Urothelium cell line (cell line): Measurements from ENCODE around the gene CYP2E1.
A peak's percentile ranks its signal among the peaks of the same experiment; 100 is the strongest.
"Not testable (repeated sequence)": the region's sequence is repeated elsewhere in the genome, so short reads cannot be mapped to it uniquely, and the experiment has no call there.

Experiments used
- DNase-seq: peaks from one replicate; pipeline ENCODE4 v3.0.0; 2011; ENCODE audit warnings: low spot score, mixed read lengths
- FAIRE-seq: peaks from 2 replicates; lab custom pipeline; 2011; peaks lifted over from hg19 to GRCh38; lab: Jason Lieb, UNC

The CYP2E1 gene

DNA sequence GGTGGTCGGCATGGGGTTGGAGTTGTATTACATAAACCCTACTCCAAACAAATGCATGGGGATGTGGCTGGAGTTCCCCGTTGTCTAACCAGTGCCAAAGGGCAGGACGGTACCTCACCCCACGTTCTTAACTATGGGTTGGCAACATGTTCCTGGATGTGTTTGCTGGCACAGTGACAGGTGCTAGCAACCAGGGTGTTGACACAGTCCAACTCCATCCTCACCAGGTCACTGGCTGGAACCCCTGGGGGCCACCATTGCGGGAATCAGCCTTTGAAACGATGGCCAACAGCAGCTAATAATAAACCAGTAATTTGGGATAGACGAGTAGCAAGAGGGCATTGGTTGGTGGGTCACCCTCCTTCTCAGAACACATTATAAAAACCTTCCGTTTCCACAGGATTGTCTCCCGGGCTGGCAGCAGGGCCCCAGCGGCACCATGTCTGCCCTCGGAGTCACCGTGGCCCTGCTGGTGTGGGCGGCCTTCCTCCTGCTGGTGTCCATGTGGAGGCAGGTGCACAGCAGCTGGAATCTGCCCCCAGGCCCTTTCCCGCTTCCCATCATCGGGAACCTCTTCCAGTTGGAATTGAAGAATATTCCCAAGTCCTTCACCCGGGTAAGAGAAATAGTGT, at the start of gene CYP2E1:
Gene CYP2E1 (plus strand): TSS at position 407 of the 632 bp plus-strand sequence. CDS start 33 bp downstream, at position 440.
- DNase-seq (no peak), FAIRE-seq (no peak)

DNA sequence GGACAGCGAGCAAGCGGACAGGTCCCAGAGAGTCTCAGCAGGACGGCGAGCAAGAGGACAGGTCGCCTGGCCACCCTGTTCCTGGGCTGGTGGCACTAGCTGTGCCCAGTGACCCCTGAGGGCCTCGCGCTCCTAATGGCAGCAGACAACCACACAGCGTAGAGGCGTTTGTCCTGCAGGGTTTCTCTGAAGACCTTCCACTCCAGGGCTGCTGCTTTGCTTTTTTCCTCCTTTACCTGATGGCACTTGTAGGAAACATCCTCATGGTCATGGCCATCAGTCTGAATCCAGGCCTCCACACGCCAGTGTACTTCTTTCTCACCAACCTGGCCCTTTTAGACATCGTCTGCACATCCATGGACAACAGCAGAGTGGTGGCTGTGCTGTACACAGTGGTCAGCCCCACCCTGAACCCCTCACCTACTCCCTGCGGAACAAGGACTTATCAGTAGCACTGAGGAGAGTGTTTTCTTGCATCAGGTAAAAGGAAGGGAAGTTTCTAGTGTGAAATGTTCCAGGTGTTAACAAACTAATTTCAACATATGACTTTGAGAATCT, 46.0 kb upstream of the CYP2E1 start:
- no peak for FAIRE-seq
- no peak for DNase-seq

DNA sequence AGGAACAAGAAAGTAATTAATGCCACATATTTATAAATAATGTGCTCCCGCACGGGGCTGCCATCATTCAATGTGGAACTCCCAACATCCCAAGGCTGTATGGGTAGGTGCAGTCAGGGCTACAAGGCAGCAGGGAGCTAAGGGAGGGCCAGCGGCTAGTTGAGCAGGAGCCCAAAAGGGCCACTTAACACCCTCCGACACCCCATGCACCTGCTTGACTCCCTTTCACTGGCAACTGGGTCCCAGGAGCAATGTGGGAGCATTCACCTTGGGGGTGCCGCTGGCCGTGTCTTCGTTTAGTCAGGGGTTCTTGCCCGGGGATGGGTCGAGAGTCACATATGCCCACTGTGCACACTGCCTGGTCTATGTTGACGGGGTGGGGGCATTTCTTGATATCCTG, 45.5 kb upstream of the CYP2E1 start:
- DNase-seq = no peak
- FAIRE-seq = no peak

DNA sequence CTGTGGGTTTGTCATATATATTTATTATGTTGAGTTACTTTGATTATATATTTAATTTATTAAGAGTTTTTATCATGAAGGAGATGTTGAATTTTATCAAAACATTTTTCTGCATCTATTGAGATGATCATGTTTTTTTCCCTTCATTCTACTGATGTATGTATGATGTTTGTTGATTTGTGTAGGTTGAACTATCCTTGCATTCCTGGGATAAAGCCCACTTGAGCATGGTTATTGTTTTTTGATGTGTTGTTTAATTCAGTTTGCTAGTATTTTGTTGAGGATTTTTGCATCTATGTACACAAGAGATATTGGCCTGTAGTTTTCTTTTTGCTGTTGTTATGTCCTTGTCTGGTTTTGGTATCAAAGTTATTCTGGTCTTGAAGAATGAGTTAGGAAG, 42.3 kb upstream of the CYP2E1 start:
- no peak for FAIRE-seq

DNA sequence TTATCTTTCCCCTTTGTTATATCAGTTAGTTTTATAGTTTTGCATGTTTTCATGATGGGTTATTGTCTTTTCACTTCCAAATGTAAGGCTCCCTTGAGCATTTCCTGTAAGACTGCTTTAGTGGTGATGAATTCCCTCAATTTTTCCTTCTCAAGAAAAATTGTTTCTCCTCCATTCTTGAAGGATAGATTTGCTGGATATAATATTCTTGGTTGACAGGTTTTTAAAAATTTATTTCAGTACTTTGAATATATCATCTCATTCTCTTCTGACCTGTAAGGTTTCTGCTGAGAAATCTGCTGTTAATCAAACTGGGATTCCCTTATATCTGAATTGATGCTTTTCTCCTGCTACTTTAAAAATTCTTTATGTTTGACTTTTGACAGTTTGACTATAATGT, 40.1 kb upstream of the CYP2E1 start:
- FAIRE-seq (no peak), DNase-seq (no peak)

More for the DNA sequence above, 42.3 kb upstream of the CYP2E1 start:
- DNase-seq = no peak

DNA sequence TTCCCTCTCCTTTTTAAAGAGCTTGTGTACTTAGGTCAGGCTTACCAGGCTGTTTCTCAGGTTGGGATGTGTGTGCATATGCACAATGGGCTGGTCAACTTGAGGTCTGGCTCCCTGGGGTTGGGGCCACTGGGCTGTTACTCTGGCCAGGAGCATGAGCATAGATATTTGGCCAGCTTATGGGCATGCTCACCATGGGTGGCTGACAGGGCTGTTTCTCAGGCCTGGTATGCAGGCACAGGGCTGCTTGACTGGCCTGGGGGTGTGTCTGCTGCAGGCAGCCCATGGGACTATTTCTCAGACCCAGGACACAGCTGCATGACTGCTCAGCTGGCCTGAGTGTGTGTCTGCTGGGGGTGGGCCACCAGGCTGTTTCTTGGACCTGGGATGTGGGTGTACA, 38.8 kb upstream of the CYP2E1 start:
- FAIRE-seq (no peak), DNase-seq (no peak)

DNA sequence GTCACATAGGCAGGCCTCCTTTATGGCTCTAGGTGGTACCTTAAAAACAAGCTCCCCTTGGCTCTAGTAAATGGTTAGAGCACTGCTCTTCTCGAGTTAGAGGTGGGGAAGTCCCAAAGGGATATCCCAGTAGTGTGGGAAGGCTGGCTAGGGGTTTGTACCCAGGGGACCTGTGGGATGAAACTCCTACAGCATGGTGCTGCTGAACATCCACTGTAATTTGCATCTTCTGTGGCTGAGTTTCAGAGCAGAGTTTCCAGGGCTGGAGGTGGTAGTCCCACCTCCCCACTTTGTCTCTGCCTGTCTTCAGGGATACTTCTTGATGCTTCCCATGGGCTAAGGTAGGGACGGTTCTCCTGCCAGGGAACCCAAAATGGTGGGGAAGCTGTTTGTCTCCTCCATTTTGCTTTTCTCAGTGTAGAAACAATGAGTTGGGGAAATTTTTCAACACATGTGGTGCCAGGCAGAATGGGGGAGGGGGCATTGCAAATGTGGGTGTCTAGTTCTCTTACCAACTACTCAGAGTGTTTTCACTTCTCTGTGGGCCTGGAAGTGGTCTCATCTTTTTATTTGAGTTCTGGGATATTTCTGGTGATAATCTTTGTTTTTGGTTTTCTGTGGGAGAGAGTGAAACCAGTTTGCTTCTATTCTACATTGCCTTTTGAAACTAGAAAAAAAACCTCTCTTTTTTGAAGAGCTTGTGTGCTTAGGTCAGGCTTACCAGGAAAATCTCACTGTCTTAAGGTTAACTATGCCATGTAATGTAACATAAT, 37.2 kb upstream of the CYP2E1 start:
- no peak for FAIRE-seq
- no peak for DNase-seq

DNA sequence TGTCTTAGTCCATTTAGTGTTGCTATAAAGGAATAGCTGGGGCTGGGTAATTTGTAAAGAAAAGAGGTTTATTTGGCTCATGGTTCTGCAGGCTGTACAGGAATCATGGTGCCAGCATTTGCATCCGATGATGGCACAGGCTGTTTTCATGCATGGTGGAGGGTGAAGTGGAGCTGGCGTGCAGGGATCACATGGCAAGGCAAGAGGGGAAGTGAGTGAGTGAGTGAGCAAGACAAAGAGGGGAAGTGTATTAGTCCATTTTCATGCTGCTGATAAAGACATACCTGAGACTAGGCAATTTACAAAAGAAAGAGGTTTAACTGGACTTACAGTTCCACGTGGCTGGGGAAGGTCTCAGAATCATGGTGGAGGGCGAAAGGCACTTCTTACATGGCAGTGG, 33.6 kb upstream of the CYP2E1 start:
- DNase-seq, FAIRE-seq: not testable (repeated sequence)

DNA sequence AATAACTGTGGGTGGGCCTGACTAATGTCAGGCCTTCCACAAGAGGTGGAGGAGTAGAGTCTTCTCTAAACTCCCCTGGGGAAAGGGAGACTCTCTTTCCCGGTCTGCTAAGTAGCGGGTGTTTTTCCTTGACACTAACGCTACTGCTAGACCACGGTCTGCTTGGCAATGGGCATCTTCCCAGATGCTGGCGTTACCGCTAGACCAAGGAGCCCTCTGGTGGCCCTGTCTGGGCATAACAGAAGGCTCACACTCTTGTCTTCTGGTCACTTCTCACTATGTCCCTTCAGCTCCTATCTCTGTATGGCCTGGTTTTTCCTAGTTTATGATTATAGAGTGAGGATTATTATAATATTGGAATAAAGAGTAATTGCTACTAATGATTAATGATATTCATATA, 29.8 kb upstream of the CYP2E1 start:
- DNase-seq = not testable (repeated sequence)

DNA sequence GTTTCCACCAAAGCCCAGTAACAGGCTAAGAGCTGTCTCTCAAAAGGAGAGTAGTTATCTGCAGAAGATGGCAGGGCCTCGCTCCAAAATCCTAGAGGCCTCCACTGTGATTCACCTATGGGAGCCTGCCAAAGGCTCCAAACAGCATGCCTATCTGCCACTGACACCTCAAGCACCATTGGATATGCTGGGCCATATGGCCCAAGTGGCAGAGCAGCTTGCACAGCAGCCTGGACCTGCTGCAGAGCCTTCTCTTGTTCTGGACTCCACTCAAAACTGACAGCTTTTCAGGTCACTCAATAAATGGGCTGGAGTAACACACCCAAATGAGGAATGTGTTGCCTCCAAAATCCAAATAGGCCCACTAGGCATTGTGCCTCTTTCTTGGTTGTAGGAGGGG, 28.0 kb upstream of the CYP2E1 start:
- not testable (repeated sequence) for DNase-seq, FAIRE-seq

More for the DNA sequence above, 29.8 kb upstream of the CYP2E1 start:
- not testable (repeated sequence) for FAIRE-seq

DNA sequence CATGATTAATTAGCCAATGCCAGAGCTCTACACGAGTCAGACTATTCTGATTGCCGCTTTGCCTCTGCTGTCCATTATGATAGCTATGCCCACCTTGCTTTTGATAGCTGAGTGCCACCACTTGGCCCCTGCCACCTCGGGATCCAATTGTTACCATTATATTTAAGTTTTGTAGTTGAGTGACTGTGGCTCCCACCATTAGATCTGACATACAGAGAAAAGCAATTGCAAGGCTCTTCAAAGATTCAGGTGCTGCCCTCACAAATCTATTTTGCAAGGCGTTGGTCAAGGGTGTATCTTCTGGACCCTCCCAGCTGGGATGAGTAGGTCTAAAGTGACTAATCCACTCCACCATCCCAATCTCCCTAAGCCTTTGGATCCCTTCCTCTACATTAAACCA, 26.3 kb upstream of the CYP2E1 start:
- not testable (repeated sequence) for DNase-seq, FAIRE-seq

DNA sequence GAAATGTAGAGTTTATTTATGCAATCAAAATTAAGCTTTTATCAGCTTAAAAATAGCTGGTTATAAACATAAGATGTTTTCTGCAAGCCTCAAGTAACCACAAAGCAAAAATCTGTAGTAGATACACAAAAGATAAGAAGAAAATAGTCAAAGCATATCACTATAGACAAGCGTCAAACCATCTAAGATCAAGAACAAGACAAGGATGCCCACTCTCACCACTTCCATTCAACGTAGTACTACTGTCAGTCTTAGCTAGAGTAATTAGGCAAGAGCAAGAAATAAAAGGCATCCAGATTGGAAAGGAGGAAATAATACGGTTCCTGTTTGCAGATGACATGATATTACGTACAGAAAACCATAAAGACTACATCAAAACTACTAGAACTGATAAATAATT, 17.5 kb upstream of the CYP2E1 start:
- FAIRE-seq (no peak), DNase-seq (no peak)

DNA sequence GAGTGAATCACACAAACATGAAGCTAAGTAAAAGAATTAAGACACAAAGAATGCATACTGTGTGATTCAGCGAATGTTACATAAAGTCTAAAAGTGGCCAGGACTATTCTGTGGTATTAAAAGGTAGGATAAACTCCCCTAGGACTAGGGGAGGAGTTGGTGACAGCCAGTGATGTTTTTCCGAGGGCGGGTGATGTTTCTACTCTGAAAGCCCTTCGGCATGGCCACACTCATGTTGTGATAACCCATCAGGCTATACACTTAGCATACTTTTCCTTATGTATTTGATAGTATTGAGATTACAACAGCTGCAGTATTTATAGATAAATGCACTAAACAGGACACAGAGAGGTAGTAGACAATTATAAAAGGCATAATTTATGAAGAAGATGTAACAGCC, 15.8 kb upstream of the CYP2E1 start:
- no peak for DNase-seq
- FAIRE-seq = no peak

DNA sequence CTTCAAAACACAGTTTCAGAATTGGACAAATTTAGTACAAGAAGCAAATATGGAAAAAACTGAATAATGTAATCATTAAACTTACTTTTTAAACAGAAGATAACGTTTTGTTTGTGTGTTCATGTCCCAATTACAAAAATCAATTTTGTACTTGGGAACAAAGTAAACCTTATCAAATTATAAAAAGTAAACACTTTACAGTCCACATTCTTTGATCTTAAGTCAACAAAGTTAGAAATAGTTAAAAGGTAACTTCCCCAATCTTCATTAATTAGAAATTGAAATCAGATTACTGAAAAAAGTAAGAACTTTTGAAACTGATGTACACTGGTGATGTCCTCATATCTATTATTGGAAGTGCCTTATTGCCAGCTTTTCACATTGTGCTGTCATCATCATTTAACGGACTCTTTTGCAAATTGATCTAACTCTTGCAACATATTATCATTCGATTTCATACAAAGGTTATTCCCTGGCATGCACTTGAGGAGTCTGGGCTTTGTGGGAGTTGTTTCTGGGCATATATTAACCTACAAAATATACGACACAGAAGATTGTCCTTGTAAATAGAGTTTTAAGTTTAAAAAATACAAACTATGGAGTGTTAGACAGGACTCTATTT, 15.1 kb upstream of the CYP2E1 start:
- DNase-seq = no peak

DNA sequence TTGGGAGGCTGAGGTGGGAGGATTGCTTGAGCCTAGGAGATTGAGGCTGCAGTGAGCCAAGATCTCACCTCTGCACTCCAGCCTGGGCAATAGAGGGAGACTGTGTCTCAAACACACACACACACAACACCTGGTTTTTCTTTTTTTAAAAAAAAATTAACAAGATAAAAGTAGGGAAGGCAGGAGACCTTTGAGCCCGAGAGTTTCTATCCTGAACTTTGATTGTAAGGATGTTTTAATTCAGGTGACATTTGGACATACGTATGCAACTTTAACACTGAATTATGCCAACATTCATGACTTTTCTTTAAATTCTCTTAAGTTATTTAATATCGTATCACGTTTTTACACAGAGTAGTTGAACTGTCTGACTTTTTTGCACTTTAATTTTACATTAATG, 11.7 kb upstream of the CYP2E1 start:
- DNase-seq = no peak

More for the DNA sequence above, 15.1 kb upstream of the CYP2E1 start:
- FAIRE-seq = no peak

DNA sequence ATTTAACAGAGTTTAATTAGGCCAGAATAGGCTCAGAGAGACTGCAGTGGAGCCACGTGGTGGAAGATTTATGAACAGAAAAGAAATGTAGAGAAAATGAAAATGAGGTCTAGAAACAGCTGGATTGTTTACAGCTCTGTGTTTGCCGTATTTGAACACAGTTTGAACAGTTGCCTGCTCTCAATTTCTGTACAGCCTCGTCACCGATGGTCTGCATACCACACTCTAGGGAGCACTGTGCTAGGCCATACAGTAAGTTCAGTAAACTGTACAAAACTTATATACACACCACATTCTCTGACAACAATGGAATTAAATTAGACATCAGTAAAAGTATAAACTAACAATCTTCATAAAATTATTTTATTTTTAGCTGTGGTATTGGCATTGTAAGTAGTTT, 11.1 kb upstream of the CYP2E1 start:
- DNase-seq (no peak), FAIRE-seq (no peak)

More for the DNA sequence above, 11.7 kb upstream of the CYP2E1 start:
- FAIRE-seq = no peak

DNA sequence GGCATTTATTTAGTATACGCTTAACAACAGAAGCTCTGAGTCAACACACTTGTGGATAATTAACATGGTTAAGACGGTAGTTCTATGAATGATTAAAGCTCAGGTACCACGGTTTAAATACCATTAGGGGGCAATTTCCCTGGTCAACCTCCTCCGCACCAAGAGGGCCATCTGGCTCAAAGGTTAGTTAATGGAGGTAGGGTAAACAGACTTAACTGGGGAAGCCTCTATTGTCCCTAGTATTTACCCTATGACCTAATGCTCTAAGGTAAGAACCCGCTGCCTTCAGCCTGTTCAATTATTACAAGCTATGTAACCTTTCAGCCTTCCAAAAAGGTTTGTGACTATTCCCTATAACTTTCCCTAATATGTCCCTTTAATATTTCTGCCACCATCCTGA, 8.6 kb upstream of the CYP2E1 start:
- not testable (repeated sequence) for DNase-seq, FAIRE-seq

DNA sequence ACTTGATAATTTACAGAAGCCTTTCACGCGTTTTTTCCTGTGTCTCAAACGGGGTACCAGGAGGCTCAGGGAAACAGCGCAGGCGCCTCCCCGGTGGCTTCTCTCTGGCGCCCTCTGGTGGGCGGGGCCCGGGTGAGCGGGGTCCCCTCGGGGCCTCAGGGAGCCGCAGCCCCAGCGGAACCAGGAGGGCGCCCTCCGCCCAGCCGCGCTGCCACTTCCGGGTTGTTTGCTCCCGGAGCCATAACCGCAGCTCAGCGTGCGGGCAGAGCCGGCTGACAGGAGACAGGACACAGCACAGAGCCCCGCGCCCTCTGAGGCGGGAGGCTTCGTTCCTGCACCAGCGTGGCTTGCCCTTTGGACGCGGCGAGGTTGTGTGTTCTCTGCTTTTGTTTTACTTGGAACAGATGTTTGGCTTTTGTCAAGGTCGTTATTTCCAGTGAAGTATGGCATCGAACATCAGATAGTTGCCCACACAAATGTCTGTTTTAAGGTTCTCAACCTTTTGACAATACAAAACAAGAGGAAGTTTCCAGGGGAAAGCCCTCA, 6.9 kb upstream of the CYP2E1 start:
- DNase-seq (peak; percentile 93), FAIRE-seq (no peak)

DNA sequence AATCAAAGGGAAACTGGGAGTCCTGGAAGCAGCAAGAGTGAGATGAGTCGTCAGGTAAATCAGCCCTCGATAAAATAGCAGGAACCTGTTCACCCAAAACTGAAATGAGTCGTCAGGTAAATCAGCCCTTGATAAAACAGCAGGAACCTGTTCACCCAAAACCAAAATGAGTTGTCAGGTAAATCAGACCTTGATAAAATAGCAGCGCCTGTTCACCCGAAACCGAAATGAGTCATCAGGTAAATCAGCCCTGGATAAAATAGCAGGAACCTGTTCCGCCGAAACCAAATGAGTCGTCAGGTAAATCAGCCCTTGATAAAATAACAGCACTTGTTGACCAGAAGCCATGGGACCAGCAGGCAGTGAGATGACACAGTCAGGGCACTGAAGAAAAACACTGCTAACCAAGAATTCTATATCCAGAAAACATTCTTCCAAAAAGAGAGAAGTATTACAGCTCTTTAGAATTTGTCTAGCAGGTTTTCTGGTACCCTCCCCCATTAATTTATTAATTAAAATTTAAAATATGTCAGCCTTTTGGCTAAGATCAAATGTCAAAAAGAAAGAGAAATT, 3.4 kb upstream of the CYP2E1 start:
- DNase-seq (no peak), FAIRE-seq (no peak)

DNA sequence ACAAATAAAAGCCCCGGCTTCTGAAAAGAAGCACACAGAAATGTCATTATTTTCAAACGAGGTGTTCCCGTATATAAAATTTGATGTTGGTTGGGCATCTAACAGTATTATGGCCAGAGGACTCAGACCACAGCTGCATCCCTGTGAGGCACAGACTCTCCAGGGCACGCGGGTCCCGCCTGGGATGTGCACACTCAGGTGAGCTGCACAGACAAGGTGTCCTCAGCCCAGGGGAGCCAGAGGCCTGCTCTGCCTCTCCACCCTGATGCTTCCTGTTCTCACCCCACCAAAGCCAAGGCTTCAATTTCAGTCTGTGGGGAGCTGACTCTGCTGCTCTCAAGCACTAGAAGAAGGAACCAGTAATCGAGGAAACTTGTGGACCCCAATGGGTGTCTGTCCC, 1.7 kb upstream of the CYP2E1 start:
- DNase-seq = no peak
- FAIRE-seq = no peak

DNA sequence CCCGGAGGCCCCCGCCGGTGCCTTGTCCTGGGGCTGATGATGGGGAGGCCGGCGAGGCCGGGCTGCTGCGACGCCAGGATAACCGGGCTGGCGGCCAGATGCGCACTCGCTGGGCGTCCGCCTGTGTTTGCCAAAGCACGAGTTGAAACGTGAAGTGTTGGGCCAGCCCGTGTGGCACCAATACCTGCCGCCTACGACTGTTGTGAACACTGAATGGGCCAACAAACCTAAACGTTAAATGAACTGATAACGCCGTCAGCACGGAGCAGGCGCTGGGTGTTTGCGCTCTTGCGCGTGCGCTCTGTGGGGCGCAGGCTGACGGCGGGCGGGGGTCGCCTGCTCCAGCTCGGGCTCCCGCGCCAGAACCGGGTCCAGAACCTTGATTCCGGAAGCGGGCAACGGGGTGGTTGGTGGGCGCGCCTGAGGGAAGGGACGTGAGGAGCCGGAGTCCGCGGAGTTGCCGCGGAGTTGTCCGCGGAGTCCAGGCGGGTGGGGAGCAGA, 658 bp downstream of the CYP2E1 start:
- no peak for DNase-seq
- no peak for FAIRE-seq
